SK-N-MC (cell line): ENCODE data around the gene NOS1.

Experiments
- EZH2 ChIP-seq: fragments of 200-600 bp; sonication (generic); IDR thresholded peaks from one replicate; pipeline ENCODE4 v1.6.1; 2017; ENCODE audit warnings: antibody characterized with exemption
- POLR2AphosphoS5 ChIP-seq: IDR thresholded peaks from 2 replicates; pipeline ENCODE4 v1.6.1; 2012; ENCODE audit warnings: mild to moderate bottlenecking, low read depth, low read length, borderline replicate concordance

DNA sequence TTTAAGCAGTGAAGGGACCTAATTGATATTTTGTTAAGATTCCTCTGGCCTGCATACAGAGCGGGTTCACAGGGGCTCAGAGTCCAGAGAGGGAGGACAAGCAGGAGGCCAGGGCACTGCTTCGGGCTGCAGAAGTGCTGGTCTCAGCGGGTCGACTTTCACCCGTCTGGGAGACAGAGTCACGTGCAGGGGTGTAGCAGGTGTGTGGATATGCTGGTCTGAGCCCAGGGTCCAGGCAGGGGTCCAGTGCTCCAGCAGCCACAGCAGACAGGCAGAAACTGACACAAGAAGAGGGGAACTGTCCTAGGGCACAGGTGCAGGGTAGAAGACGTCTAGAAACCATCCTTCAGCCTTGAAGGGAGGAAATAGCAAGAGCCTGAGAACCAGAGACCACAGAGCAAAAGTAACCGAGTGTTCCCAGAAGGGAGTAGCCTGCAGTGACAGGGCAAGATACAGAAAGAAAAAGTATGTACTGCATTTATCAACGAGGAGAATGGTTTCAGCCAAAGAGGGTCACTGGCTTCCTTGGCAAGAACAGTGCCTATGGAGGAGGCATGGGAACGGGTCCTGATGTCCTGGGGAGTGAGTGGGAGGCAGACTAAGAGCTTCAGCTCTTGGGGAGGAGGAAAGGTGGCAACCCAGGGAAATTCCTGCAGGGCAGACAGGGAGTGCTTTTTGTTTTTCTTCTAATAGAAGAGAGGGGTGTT is 199.8 kb downstream of the NOS1 start:
- TF ChIP-seq EZH2 (no peak), POLR2AphosphoS5 (no peak)
